ENCODE results near the gene GATD1. TPM values are rescaled to one million over a fixed set of nuclear protein-coding genes. Genes with fewer than 3 reads are reported as not detected.
A peak's percentile ranks its signal among the peaks of the same experiment; 100 is the strongest.

The GATD1 gene
- total RNA-seq, 3 donors from 2014 or later, result 9.9 to 17.4 (median 16.4) TPM

DNA sequence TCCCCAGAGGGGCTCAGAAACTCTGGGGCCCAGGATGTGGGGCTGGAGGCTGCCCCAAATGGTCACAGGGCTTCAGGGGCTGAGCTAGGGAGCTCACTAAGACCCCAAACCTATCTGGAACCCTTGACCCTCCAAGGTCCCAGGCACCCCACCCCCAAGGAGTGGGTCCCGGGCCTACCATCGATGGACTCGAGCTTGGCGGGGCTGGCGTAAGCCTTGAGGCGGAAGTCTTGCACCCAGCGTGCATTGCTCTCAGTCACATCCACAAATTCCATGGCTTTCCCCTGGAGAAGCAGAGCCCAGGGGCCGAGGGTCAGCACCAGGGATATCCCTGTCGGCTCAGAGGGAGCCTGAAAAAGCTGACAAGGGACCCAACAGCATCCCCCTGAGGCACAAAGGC is 3.5 kb downstream of the GATD1 start:
- peak overlapping the region; percentile 42 to 69 for H3K27ac ChIP-seq
- no peaks in the 10 kb centered on the region for H3K36me3 ChIP-seq
- no peak for DNase-seq (ENCODE audit: low spot score in 2 of 2)
- no peaks in the 10 kb centered on the region for H3K27me3 ChIP-seq
- no peaks in the 10 kb centered on the region for H3K9me3 ChIP-seq
- peaks cover 7 to 12% of the 10 kb centered on the region in 2 donors for H3K4me1 ChIP-seq
- no peak for TF ChIP-seq POLR2AphosphoS5 (IDR thresholded peaks at IDR 0.05)
- no peak for TF ChIP-seq POLR2A (IDR thresholded peaks at IDR 0.05)
- TF ChIP-seq, protein P1, sequence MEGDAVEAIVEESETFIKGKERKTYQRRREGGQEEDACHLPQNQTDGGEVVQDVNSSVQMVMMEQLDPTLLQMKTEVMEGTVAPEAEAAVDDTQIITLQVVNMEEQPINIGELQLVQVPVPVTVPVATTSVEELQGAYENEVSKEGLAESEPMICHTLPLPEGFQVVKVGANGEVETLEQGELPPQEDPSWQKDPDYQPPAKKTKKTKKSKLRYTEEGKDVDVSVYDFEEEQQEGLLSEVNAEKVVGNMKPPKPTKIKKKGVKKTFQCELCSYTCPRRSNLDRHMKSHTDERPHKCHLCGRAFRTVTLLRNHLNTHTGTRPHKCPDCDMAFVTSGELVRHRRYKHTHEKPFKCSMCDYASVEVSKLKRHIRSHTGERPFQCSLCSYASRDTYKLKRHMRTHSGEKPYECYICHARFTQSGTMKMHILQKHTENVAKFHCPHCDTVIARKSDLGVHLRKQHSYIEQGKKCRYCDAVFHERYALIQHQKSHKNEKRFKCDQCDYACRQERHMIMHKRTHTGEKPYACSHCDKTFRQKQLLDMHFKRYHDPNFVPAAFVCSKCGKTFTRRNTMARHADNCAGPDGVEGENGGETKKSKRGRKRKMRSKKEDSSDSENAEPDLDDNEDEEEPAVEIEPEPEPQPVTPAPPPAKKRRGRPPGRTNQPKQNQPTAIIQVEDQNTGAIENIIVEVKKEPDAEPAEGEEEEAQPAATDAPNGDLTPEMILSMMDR (IDR thresholded peaks at IDR 0.05), result no peak
- H3K4me3 ChIP-seq, result no peak overlapping the region
- intact Hi-C loops (cut with DNase I; ENCODE audit: low total_unique reads), result loop anchor here (10.0 kb wide), 1 partner anchor 209 kb away; the partner anchor contains the start of genes LMNTD2 and RASSF7

DNA sequence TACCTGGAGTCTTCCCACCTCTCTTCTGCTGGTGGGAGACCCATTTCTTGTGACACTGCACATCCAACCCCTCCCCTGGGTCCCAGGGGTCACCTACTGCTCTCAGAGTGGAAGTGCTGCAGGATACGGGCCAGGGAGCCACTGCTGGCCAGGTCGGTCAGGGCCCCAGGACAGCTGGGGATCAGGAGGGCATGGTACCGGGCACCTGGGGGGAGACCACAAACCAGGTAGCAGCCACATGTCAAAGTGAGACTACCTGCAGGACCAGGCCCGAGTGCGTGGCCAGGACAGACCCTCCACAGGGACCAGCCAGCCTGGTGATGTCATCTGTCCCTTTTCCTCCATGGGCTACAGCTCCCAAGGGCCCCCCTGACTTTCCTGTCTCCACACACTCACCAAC is 3.9 kb downstream of the GATD1 start:
- Histone ChIP-seq H3K4me3 (no peak overlapping the region), H3K27me3 (no peaks in the 10 kb centered on the region), H3K9me3 (no peaks in the 10 kb centered on the region), H3K36me3 (no peaks in the 10 kb centered on the region), H3K4me1 (peaks cover 7 to 12% of the 10 kb centered on the region in 2 donors), H3K27ac (peak overlapping the region; percentile 42 to 69)
- no peak for DNase-seq (ENCODE audit: low spot score in 2 of 2)
- intact Hi-C loops (cut with DNase I; ENCODE audit: low total_unique reads), result loop anchor here (10.0 kb wide), 1 partner anchor 209 kb away; the partner anchor contains the start of genes LMNTD2 and RASSF7
- TF ChIP-seq POLR2AphosphoS5 (IDR thresholded peaks at IDR 0.05), result no peak
- TF ChIP-seq, protein P1 (IDR thresholded peaks at IDR 0.05), result no peak
- no peak for TF ChIP-seq POLR2A (IDR thresholded peaks at IDR 0.05)

DNA sequence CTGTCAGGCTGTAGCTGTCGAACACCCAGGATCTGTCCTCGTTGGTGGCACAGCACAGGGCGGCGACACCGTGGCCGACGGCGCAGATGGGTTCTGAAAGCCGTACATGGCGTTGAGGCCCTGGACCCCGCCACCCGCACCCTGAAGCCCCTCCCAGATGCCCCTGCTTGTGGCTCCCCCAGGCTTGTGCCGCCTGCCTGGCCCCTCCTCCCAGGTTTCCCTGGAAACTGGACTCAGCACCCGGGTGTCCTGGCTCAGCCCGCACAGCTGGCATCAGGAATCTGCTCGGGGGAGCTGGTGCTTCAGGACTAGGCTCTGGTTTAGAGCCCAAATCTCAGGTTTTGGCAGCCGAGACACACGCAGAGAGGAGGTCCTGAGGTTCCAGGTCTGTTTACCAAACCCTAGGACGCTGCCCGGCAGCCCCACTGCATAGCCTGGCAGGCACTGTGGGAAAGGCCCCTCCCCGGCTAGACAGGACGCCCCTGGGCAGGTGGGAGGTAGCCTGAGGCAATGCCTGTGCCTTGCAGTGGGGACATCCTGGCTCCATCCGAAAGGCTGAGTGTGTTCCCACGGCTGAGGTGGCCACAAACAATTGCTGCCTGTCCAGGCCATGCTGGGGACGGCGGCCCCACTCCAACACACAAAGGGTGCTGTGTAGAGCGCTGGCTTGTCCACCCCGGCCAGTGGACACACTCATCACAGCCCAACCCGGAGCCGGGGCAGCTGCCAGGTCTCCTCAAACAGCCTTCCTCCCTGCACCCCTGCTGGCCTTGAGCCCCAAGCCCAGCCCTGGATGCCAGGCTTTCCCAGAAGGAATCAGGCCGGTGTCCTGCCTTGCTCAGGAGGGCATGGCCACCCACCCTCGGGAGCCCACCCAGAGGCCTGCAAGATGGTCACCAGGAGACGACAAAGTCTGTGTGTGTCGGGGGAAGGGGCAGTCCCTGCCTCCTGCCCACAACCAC is 4.6 kb downstream of the GATD1 start:
- H3K9me3 ChIP-seq, result no peaks in the 10 kb centered on the region
- intact Hi-C loops (cut with DNase I; ENCODE audit: low total_unique reads), result loop anchor here (10.0 kb wide), 1 partner anchor 208 kb away; the partner anchor contains the start of genes LMNTD2 and RASSF7
- H3K4me1 ChIP-seq, result peaks cover 7 to 8% of the 10 kb centered on the region in 2 donors
- no peaks in the 10 kb centered on the region for H3K36me3 ChIP-seq
- DNase-seq (ENCODE audit: low spot score in 2 of 2), result peak in 1 of 2 donors; percentile 50
- TF ChIP-seq POLR2AphosphoS5 (IDR thresholded peaks at IDR 0.05) (no peak), POLR2A (IDR thresholded peaks at IDR 0.05) (no peak)
- TF ChIP-seq, protein P1 (IDR thresholded peaks at IDR 0.05), result no peak
- no peaks in the 10 kb centered on the region for H3K27me3 ChIP-seq
- H3K27ac ChIP-seq, result peak overlapping the region; percentile 42 to 69
- H3K4me3 ChIP-seq, result peak overlapping the region in 1 of 3 donors; percentile 5

DNA sequence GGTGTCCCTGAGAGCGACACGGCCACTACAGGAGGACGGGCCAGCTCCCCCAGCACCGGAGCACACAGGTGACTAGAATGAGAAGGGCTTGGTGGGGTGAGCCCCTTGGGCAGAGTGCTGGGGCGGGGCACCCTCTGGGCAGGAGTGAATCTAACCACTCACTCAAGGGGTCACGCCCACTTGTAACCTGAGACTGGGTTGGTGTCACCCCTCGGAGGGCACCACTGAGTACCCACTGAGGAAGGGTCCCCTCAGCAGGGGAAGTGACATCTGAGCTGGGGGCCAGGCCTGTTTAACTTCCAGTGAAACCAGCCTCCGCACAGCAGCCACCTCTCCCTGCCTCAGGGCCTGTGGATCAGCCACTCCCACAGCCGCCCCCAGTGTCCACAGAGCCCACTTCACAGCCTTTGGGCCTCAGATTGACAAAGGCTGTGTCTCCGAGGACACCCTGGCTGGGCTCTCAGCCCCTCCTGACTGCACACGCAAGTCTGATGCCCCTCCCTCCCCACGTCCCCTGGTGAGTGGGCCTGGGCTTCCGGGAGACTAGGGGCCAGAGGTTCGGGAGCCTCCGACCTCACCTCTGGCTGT is 5.6 kb downstream of the GATD1 start:
- no peak for DNase-seq (ENCODE audit: low spot score in 2 of 2)
- Histone ChIP-seq H3K36me3 (no peaks in the 10 kb centered on the region), H3K9me3 (no peaks in the 10 kb centered on the region), H3K4me3 (no peak overlapping the region), H3K27ac (peak overlapping the region in 1 of 2 donors; percentile 69), H3K4me1 (peaks cover 7 to 8% of the 10 kb centered on the region in 2 donors), H3K27me3 (no peaks in the 10 kb centered on the region)
- intact Hi-C loops (cut with DNase I; ENCODE audit: low total_unique reads), result loop anchor here (10.0 kb wide), 1 partner anchor 207 kb away; the partner anchor contains the start of genes LMNTD2 and RASSF7
- TF ChIP-seq, protein P1 (IDR thresholded peaks at IDR 0.05), result no peak
- no peak for TF ChIP-seq POLR2A (IDR thresholded peaks at IDR 0.05)
